ENCODE results near the gene IZUMO4.

IZUMO4 gene

GRCh38 chr19:2099937-2100718, 3.4 kb downstream of the IZUMO4 start:
- H3K9me3 ChIP-seq (ENCODE audit: control insufficient read depth in 2 of 2, low read length in 2 of 2), result no peaks in the 10 kb centered on the region
- no peaks in the 10 kb centered on the region for H3K27me3 ChIP-seq (ENCODE audit: control insufficient read depth in 1 of 2, insufficient read depth in 2 of 2, low read length in 2 of 2)
- peaks cover 13 to 29% of the 10 kb centered on the region in 2 donors for H3K36me3 ChIP-seq (ENCODE audit: control insufficient read depth in 2 of 2, insufficient read depth in 2 of 2, low read length in 2 of 2)
- H3K4me1 ChIP-seq (ENCODE audit: control insufficient read depth, insufficient read depth, low read length), result peaks cover 16% of the 10 kb centered on the region
- H3K9ac ChIP-seq (ENCODE audit: low read length in 2 of 2), result no peak overlapping the region
- H3K27ac ChIP-seq (ENCODE audit: low read length), result no peak overlapping the region
- H3K4me3 ChIP-seq (ENCODE audit: low read length in 2 of 2), result no peak overlapping the region

DNA sequence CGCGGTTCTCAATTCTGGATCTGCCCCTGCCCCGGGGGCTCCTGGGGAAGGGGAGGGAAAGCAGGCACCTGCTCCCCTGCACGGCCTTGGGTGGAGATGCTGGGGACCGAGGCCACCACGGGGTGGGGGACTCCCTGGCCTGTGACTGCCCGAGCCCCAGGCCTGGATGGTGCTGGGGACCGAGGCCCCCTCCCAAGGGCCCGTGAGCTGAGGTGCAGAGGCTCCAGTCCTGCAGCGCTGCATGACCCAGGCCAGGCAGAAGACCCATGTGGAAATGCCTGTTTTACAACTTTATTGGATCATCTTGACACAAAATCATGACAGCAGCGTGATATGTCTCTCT, 4.0 kb downstream of the IZUMO4 start:
- H3K27ac ChIP-seq (ENCODE audit: low read length), result no peak overlapping the region

DNA sequence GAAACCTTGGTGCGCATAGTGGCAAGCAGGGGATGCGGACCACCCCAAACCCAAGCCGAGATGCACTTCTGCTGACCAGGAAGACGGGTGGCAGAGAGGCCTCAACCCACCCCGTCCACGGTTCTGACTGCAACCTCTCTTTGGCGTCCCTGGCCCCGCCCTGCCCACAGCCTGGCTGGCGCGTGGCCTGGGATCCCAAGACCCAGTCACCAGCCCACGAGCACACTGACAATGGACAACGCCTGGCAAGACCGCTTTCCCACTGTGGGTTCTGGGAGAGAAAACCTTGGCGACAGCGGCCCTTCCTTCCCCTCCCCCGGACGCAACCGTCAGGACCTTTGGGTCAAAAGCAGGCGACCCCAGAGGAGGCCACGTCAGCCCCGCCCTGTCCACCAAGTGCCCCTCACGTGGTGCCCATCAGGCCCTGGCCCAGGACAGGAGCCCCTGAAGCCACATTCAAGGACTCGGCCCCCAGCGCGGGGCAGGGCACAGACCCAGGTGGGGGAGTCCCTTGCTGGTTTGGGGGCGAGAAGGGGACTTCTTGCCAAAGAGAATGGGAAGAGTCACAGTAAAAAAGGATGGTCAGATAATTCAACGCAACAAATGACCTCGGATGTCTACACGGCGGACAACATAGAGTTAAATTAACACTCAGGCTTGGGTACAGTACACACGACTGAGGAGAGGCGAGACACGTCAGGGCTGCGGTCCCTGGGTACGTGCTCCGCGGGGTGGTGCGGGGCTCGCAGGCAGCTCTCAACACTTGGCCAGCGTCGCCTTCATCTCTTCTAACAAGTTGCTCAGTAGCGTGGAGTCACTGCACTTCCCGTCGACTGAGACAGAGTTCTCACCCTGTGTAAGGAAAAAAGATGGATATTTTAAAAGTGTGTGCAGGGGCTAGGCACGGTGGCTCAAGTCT, 5.0 kb downstream of the IZUMO4 start:
- H3K4me1 ChIP-seq (ENCODE audit: control insufficient read depth, insufficient read depth, low read length), result peaks cover 10% of the 10 kb centered on the region
- no peaks in the 10 kb centered on the region for H3K27me3 ChIP-seq (ENCODE audit: control insufficient read depth in 1 of 2, insufficient read depth in 2 of 2, low read length in 2 of 2)
- H3K27ac ChIP-seq (ENCODE audit: low read length), result no peak overlapping the region
- H3K9ac ChIP-seq (ENCODE audit: low read length in 2 of 2), result no peak overlapping the region
- no peaks in the 10 kb centered on the region for H3K9me3 ChIP-seq (ENCODE audit: control insufficient read depth in 2 of 2, low read length in 2 of 2)
- H3K4me3 ChIP-seq (ENCODE audit: low read length in 2 of 2), result no peak overlapping the region
- H3K36me3 ChIP-seq (ENCODE audit: control insufficient read depth in 2 of 2, insufficient read depth in 2 of 2, low read length in 2 of 2), result peaks cover 13 to 37% of the 10 kb centered on the region in 2 donors

More for the DNA sequence above, 4.0 kb downstream of the IZUMO4 start:
- Histone ChIP-seq H3K9ac (ENCODE audit: low read length in 2 of 2) (no peak overlapping the region), H3K9me3 (ENCODE audit: control insufficient read depth in 2 of 2, low read length in 2 of 2) (no peaks in the 10 kb centered on the region), H3K4me3 (ENCODE audit: low read length in 2 of 2) (no peak overlapping the region), H3K4me1 (ENCODE audit: control insufficient read depth, insufficient read depth, low read length) (peaks cover 10% of the 10 kb centered on the region), H3K36me3 (ENCODE audit: control insufficient read depth in 2 of 2, insufficient read depth in 2 of 2, low read length in 2 of 2) (peaks cover 13 to 31% of the 10 kb centered on the region in 2 donors), H3K27me3 (ENCODE audit: control insufficient read depth in 1 of 2, insufficient read depth in 2 of 2, low read length in 2 of 2) (no peaks in the 10 kb centered on the region)

DNA sequence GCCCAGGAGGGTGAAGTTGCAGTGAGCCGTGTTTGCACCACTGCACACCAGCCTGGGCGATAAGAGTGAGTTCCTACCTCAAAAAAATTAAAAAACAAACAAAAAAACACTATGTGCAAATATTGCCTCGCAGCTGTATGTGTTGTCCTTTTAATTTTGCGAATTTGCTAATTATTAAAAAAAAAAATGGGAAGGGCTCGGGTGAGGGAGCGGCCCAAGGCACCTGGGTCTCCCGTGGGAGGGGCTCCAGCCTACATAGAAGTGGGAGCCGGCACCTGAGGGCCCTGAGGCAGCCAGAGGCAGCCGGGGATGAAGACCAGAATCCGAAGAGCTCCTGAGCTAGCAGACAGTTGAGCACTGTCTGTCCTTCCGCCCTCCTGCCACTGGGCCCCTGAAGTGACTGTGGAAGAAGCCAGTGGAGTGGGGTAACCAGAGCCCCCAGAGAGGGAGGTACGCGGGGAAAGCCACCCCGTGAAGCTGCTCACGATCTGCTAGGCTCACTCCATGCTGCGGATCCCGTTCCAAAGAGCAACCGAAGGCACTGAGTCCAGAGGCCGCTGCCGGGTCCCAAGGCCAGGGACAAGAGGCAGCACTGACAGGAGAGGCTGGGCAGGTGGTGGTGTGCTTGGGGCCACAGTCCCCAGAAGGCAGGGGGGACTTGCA, 6.5 kb downstream of the IZUMO4 start:
- Histone ChIP-seq H3K4me3 (ENCODE audit: low read length in 2 of 2) (no peak overlapping the region), H3K36me3 (ENCODE audit: control insufficient read depth in 2 of 2, insufficient read depth in 2 of 2, low read length in 2 of 2) (peaks cover 17 to 44% of the 10 kb centered on the region in 2 donors), H3K4me1 (ENCODE audit: control insufficient read depth, insufficient read depth, low read length) (no peaks in the 10 kb centered on the region)

DNA sequence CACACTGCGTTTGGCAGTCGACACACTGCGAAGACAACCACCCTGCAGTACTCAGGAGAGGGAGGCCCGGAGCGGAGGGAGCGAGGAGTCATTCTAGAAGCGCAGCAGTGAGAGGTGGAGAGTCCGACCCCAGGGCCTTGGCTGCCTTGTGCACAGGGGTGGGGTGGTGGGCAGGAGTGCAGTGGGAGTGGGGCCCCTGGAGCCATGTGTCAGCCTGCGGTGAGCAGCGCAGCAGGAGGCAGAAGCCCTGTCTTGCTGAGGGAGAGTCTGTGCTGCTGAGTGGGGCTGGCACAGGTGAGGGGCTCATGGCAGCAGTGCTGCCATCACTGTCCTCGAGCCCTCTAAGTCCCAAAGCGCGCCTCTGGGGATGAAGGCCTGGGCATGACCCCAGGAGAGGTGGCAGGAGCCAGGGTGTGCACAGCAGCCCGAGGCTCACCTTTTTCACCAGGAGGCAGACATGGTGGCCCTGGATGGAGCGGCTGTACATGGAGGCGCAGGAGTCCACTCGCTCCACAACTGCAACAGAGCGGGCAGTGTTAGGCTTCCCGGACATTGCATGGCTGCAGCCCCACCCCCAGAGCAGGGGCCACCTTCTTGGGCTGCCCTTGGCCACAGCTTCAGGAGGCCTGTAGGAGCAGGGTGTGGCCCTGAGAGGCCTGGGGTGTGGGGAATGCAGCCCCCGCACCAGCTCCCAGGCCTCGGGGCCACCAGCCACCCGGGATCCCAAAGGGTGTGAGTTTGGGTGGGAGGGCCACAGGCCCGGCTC, 11.7 kb downstream of the IZUMO4 start:
- Histone ChIP-seq H3K9ac (ENCODE audit: low read length in 2 of 2) (no peak overlapping the region), H3K27me3 (ENCODE audit: control insufficient read depth in 1 of 2, insufficient read depth in 2 of 2, low read length in 2 of 2) (no peaks in the 10 kb centered on the region), H3K27ac (ENCODE audit: low read length) (no peak overlapping the region), H3K4me3 (ENCODE audit: low read length in 2 of 2) (no peak overlapping the region), H3K36me3 (ENCODE audit: control insufficient read depth in 2 of 2, insufficient read depth in 2 of 2, low read length in 2 of 2) (peaks cover 33 to 59% of the 10 kb centered on the region in 2 donors), H3K9me3 (ENCODE audit: control insufficient read depth in 2 of 2, low read length in 2 of 2) (no peaks in the 10 kb centered on the region), H3K4me1 (ENCODE audit: control insufficient read depth, insufficient read depth, low read length) (no peaks in the 10 kb centered on the region)

More for the DNA sequence above, 6.5 kb downstream of the IZUMO4 start:
- no peak overlapping the region for H3K27ac ChIP-seq (ENCODE audit: low read length)
- H3K27me3 ChIP-seq (ENCODE audit: control insufficient read depth in 1 of 2, insufficient read depth in 2 of 2, low read length in 2 of 2), result no peaks in the 10 kb centered on the region
- H3K9ac ChIP-seq (ENCODE audit: low read length in 2 of 2), result no peak overlapping the region
- no peaks in the 10 kb centered on the region for H3K9me3 ChIP-seq (ENCODE audit: control insufficient read depth in 2 of 2, low read length in 2 of 2)

GRCh38 chr19:2109046-2109864, 12.5 kb downstream of the IZUMO4 start:
- Histone ChIP-seq H3K4me3 (ENCODE audit: low read length in 2 of 2) (no peak overlapping the region), H3K36me3 (ENCODE audit: control insufficient read depth in 2 of 2, insufficient read depth in 2 of 2, low read length in 2 of 2) (peaks cover 41 to 66% of the 10 kb centered on the region in 2 donors), H3K9ac (ENCODE audit: low read length in 2 of 2) (no peak overlapping the region), H3K9me3 (ENCODE audit: control insufficient read depth in 2 of 2, low read length in 2 of 2) (no peaks in the 10 kb centered on the region), H3K27ac (ENCODE audit: low read length) (no peak overlapping the region), H3K27me3 (ENCODE audit: control insufficient read depth in 1 of 2, insufficient read depth in 2 of 2, low read length in 2 of 2) (no peaks in the 10 kb centered on the region), H3K4me1 (ENCODE audit: control insufficient read depth, insufficient read depth, low read length) (no peaks in the 10 kb centered on the region)

GRCh38 chr19:2110822-2111221, 14.1 kb downstream of the IZUMO4 start:
- Histone ChIP-seq H3K27ac (ENCODE audit: low read length) (no peak overlapping the region), H3K4me3 (ENCODE audit: low read length in 2 of 2) (no peak overlapping the region), H3K27me3 (ENCODE audit: control insufficient read depth in 1 of 2, insufficient read depth in 2 of 2, low read length in 2 of 2) (no peaks in the 10 kb centered on the region), H3K36me3 (ENCODE audit: control insufficient read depth in 2 of 2, insufficient read depth in 2 of 2, low read length in 2 of 2) (peaks cover 55 to 72% of the 10 kb centered on the region in 2 donors), H3K4me1 (ENCODE audit: control insufficient read depth, insufficient read depth, low read length) (no peaks in the 10 kb centered on the region), H3K9ac (ENCODE audit: low read length in 2 of 2) (no peak overlapping the region), H3K9me3 (ENCODE audit: control insufficient read depth in 2 of 2, low read length in 2 of 2) (no peaks in the 10 kb centered on the region)

- peaks cover 60 to 75% of the 10 kb centered on the region in 2 donors for H3K36me3 ChIP-seq (ENCODE audit: control insufficient read depth in 2 of 2, insufficient read depth in 2 of 2, low read length in 2 of 2)
- H3K27ac ChIP-seq (ENCODE audit: low read length), result no peak overlapping the region
- H3K4me1 ChIP-seq (ENCODE audit: control insufficient read depth, insufficient read depth, low read length), result no peaks in the 10 kb centered on the region
- H3K4me3 ChIP-seq (ENCODE audit: low read length in 2 of 2), result no peak overlapping the region
- no peaks in the 10 kb centered on the region for H3K27me3 ChIP-seq (ENCODE audit: control insufficient read depth in 1 of 2, insufficient read depth in 2 of 2, low read length in 2 of 2)
- no peaks in the 10 kb centered on the region for H3K9me3 ChIP-seq (ENCODE audit: control insufficient read depth in 2 of 2, low read length in 2 of 2)
- H3K9ac ChIP-seq (ENCODE audit: low read length in 2 of 2), result no peak overlapping the region
These were observed 14.7 kb downstream of the IZUMO4 start for GRCh38 chr19:2111425-2111824.

- H3K27ac ChIP-seq (ENCODE audit: low read length), result no peak overlapping the region
- H3K36me3 ChIP-seq (ENCODE audit: control insufficient read depth in 2 of 2, insufficient read depth in 2 of 2, low read length in 2 of 2), result peaks cover 65 to 76% of the 10 kb centered on the region in 2 donors
- H3K9ac ChIP-seq (ENCODE audit: low read length in 2 of 2), result no peak overlapping the region
- H3K27me3 ChIP-seq (ENCODE audit: control insufficient read depth in 1 of 2, insufficient read depth in 2 of 2, low read length in 2 of 2), result no peaks in the 10 kb centered on the region
- no peaks in the 10 kb centered on the region for H3K4me1 ChIP-seq (ENCODE audit: control insufficient read depth, insufficient read depth, low read length)
- no peaks in the 10 kb centered on the region for H3K9me3 ChIP-seq (ENCODE audit: control insufficient read depth in 2 of 2, low read length in 2 of 2)
- H3K4me3 ChIP-seq (ENCODE audit: low read length in 2 of 2), result no peak overlapping the region
These were observed 15.2 kb downstream of the IZUMO4 start for GRCh38 chr19:2111886-2112285.

All from stomach smooth muscle (tissue), 2 donors.